ENCODE results near the gene LRRFIP2.

- TF ChIP-seq HDGF (IDR thresholded peaks at IDR 0.05; ENCODE audit: borderline replicate concordance) (no peak), FOXM1 (IDR thresholded peaks at IDR 0.05; ENCODE audit: borderline replicate concordance) (no peak), SP1 (IDR thresholded peaks at IDR 0.05) (no peak), ELF4 (IDR thresholded peaks at IDR 0.05) (no peak), FOXK2 (IDR thresholded peaks at IDR 0.05) (no peak), SUZ12 (IDR thresholded peaks at IDR 0.05) (no peak)
Measured at GRCh38 chr3:37039161-37039846, 135.1 kb downstream of the LRRFIP2 start.
